Right atrium auricular region (tissue), 2 donors: Measurements from ENCODE around the gene NFASC. TPM values are rescaled to one million over a fixed set of nuclear protein-coding genes. Genes with fewer than 3 reads are reported as not detected.
A peak's percentile ranks its signal among the peaks of the same experiment; 100 is the strongest.

Experiments used
- DNase-seq: peaks from one replicate; pipeline ENCODE4 v3.0.0-alpha.2; 2019; ENCODE audit warnings: low spot score
- H3K27ac ChIP-seq, 2 donors: fragments of 200-600 bp; sonication (generic); 1 replicate in 1 of 2; 2 replicates in 1 of 2; pipeline ENCODE4 v1.5.1; 2016 to 2019
- H3K27me3 ChIP-seq, 2 donors: fragments of 200-600 bp; sonication (generic); one replicate each; pipeline versions ENCODE4 v1.5.1 to v1.6.0; 2017 to 2019
- H3K36me3 ChIP-seq: fragments of 200-600 bp; sonication (generic); one replicate; pipeline ENCODE4 v1.5.1; 2016
- H3K4me1 ChIP-seq, 2 donors: fragments of 200-600 bp; sonication (generic); one replicate each; pipeline versions ENCODE4 v1.5.1 to v1.6.0; 2017 to 2019
- H3K4me3 ChIP-seq, 2 donors: fragments of 200-600 bp; sonication (generic); 1 replicate in 1 of 2; 2 replicates in 1 of 2; pipeline ENCODE4 v1.5.1; 2017 to 2019; ENCODE audit warnings: mild to moderate bottlenecking in 1 of 2, moderate library complexity in 1 of 2
- H3K9me3 ChIP-seq, 2 donors: fragments of 200-600 bp; sonication (generic); one replicate each; pipeline ENCODE4 v1.5.1; 2019
- CTCF ChIP-seq, 2 donors: fragments of 200-600 bp; sonication (generic); IDR thresholded peaks; one replicate each; pipeline ENCODE4 v1.5.1; 2019; ENCODE audit warnings: antibody characterized with exemption in 2 of 2
- total RNA-seq, 2 donors: library from RNA; depleted of rRNA; stranded (reverse); fragments of >200 nt; gene quantifications; one replicate each; pipeline ENCODE4 v1.1.0, GENCODE V29; 2016

NFASC gene
- total RNA-seq, 2 donors from 2014 or later, result 38.5 to 45.9 TPM

DNA sequence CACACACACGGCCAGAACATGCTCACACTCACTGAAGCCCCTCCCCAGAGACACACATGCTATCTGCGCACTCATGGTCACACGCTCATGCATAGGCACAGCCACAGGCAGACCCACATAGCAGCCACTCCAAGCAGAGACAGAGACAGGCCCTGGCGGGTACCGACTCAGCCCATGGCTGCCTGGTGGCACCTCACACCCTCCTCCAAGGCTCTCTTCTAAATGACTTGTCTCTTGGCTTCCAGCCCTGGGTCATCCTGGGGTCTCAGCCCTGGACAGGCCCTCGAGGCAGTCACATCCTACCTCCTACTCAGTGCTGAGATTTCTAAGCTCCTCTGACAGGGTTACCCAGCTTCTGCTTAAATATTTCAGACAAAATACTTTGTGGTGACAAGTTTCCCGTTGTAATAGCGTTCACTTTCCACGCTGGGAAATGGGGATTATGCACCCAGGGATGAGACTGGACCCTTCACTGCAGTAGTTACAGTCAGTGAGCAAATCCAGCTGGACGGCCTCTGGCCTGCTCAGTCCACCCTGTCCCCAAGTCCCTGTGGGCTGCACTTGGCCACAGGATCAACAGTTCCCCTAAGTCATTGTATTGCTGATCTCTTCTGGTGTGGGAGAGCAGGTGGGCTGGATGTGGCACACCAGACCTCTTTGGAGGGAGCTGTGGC, 2.9 kb upstream of the NFASC start:
- no peak for DNase-seq
- Histone ChIP-seq H3K4me1 (peaks cover 0 to 68% of the 10 kb centered on the region in 2 donors), H3K9me3 (no peaks in the 10 kb centered on the region), H3K27me3 (no peaks in the 10 kb centered on the region), H3K4me3 (no peak overlapping the region), H3K27ac (peak overlapping the region; percentile 41 to 62), H3K36me3 (no peaks in the 10 kb centered on the region)
- no peak for TF ChIP-seq CTCF (IDR thresholded peaks at IDR 0.05)

GRCh38 chr1:204868340-204868700, 2.3 kb upstream of the NFASC start:
- H3K27me3 ChIP-seq, result no peaks in the 10 kb centered on the region
- peak overlapping the region; percentile 41 to 62 for H3K27ac ChIP-seq
- H3K4me1 ChIP-seq, result peaks cover 0 to 72% of the 10 kb centered on the region in 2 donors

DNA sequence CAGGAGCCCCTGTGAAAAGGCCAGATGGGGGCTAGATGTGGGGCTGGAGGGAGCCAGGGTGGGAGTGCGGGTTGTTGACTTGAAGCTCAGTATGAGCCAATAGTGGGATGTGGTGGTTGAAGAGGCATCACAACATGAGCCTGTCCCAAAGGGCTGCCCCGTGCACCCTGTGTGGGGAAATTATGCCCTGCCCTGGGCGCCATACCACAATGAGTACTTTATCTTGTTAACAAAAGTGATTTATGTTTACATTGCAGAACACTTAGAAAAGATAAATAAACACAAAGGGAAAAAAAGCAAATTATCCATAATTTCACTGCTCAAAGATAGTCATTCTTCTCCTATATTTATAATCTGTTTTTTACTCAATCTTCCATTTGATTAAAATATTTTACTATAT, 1.6 kb upstream of the NFASC start:
- Histone ChIP-seq H3K9me3 (no peaks in the 10 kb centered on the region), H3K4me1 (peaks cover 0 to 80% of the 10 kb centered on the region in 2 donors), H3K36me3 (no peaks in the 10 kb centered on the region), H3K27me3 (no peaks in the 10 kb centered on the region), H3K4me3 (no peak overlapping the region), H3K27ac (peak overlapping the region in 1 of 2 donors; percentile 62)
- DNase-seq, result no peak
- no peak for TF ChIP-seq CTCF (IDR thresholded peaks at IDR 0.05)

More at GRCh38 chr1:204868340-204868700, 2.3 kb upstream of the NFASC start:
- Histone ChIP-seq H3K36me3 (no peaks in the 10 kb centered on the region), H3K4me3 (no peak overlapping the region), H3K9me3 (no peaks in the 10 kb centered on the region)
- no peak for DNase-seq
- no peak for TF ChIP-seq CTCF (IDR thresholded peaks at IDR 0.05)

DNA sequence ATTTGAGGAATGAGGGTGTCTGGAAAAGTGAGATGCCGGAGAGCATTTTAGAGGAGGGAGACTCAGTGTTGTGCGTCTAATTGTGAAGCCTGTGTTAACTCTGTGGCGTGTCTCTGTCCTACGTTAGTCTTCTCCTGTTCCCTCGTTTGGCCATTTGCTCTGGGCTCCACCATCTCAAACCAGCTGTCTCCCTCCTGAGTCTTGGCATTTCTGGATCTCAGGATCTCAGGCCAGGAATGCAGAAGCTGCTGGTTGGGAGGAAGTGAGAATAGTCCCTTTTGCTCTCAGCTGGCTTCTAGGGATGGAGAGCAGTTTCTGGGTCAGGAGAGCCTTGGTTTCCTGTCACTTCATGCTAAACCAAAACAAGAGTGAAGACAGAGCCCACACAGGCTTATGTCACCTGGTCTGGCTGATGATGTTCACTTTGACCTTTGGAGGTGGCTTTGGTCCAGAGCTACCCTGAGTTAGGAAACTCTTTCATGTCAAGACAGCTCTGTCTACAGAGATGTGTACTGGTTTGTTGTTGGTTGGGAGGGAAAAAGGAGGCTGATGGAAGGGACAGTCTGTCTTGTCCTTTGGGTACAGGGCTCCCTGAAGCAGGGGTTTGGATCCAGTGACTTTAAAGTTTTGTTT, 859 bp downstream of the NFASC start:
- Histone ChIP-seq H3K4me1 (peaks cover 0 to 78% of the 10 kb centered on the region in 2 donors), H3K9me3 (no peaks in the 10 kb centered on the region), H3K36me3 (no peaks in the 10 kb centered on the region), H3K27ac (peak overlapping the region in 1 of 2 donors; percentile 58), H3K27me3 (no peaks in the 10 kb centered on the region), H3K4me3 (no peak overlapping the region)
- TF ChIP-seq CTCF (IDR thresholded peaks at IDR 0.05), result no peak
- no peak for DNase-seq

GRCh38 chr1:204872262-204872881, 1.7 kb downstream of the NFASC start:
- TF ChIP-seq CTCF (IDR thresholded peaks at IDR 0.05), result no peak
- Histone ChIP-seq H3K4me3 (no peak overlapping the region), H3K36me3 (no peaks in the 10 kb centered on the region), H3K9me3 (no peaks in the 10 kb centered on the region), H3K4me1 (peaks cover 0 to 70% of the 10 kb centered on the region in 2 donors), H3K27me3 (no peaks in the 10 kb centered on the region), H3K27ac (no peak overlapping the region)
- DNase-seq, result no peak
